Lung (tissue), 12 donors: ENCODE data around the gene FOXP4. TPM values are rescaled to one million over a fixed set of nuclear protein-coding genes. Genes with fewer than 3 reads are reported as not detected.
A peak's percentile ranks its signal among the peaks of the same experiment; 100 is the strongest.

Source experiments
- ATAC-seq: fragments of 200-7000 bp; cut with Tn5 transposase; one replicate; pipeline ENCODE4 v1.9.1; 2020; ENCODE audit warnings: moderate number of reproducible peaks; ENCODE audit not compliant: insufficient read depth, low FRiP score
- DNase-seq, 3 donors: peaks; one replicate each; pipeline ENCODE4 v3.0.0-alpha.2; 2013 to 2017
- H3K27ac ChIP-seq, 2 donors: one replicate each; pipeline ENCODE4 v1.5.1; 2013; ENCODE audit warnings: mild to moderate bottlenecking in 2 of 2, moderate library complexity in 2 of 2, control low read depth in 1 of 2, inconsistent platforms in 1 of 2, low read depth in 1 of 2, low read length in 1 of 2
- H3K27me3 ChIP-seq, 3 donors: one replicate each; pipeline ENCODE4 v1.5.1; 2013; ENCODE audit warnings: low read length in 2 of 3; ENCODE audit not compliant: control insufficient read depth in 3 of 3, insufficient read depth in 3 of 3
- H3K36me3 ChIP-seq, 4 donors: one replicate each; pipeline ENCODE4 v1.5.1; 2013; ENCODE audit warnings: low read length in 4 of 4, mild to moderate bottlenecking in 1 of 4, moderate library complexity in 1 of 4; ENCODE audit not compliant: control insufficient read depth in 4 of 4, insufficient read depth in 4 of 4
- H3K4me1 ChIP-seq, 5 donors: one replicate each; pipeline ENCODE4 v1.5.1; 2013; ENCODE audit warnings: low read length in 5 of 5, mild to moderate bottlenecking in 2 of 5, moderate library complexity in 1 of 5; ENCODE audit not compliant: control insufficient read depth in 5 of 5, insufficient read depth in 5 of 5
- H3K4me3 ChIP-seq: one replicate; pipeline ENCODE4 v1.5.1; 2013; ENCODE audit warnings: mild to moderate bottlenecking, control low read depth, moderate library complexity
- H3K9ac ChIP-seq, 2 donors: one replicate each; pipeline ENCODE4 v1.5.1; 2013; ENCODE audit warnings: low read length in 2 of 2, control low read depth in 1 of 2; ENCODE audit not compliant: insufficient read depth in 1 of 2
- H3K9me3 ChIP-seq, 4 donors: one replicate each; pipeline ENCODE4 v1.5.1; 2013; ENCODE audit warnings: low read length in 3 of 4, mild to moderate bottlenecking in 1 of 4, moderate library complexity in 1 of 4; ENCODE audit not compliant: control insufficient read depth in 4 of 4, insufficient read depth in 3 of 4
- WGBS, 2 donors: extraction: QIAGEN DNeasy Blood & Tissue Kit; methylation state at CpG; one replicate each; pipeline ENCODE4 v1.1.7; 2013; 5-methylcytosine and 5-hydroxymethylcytosine counted together
- polyA plus RNA-seq, 2 donors: library from polyadenylated mRNA; stranded (reverse); fragments of 200-250 nt; gene quantifications; one replicate each; pipeline ENCODE4 v1.2.1, GENCODE V29; 2013
- total RNA-seq, 2 donors: library from RNA; depleted of rRNA in 1 of 2; stranded (reverse); fragments of >200 nt in 1 of 2; gene quantifications; one replicate each; pipeline ENCODE4 v1.2.1, GENCODE V29; 2014 to 2021
- TF ChIP-seq, protein P1 (sequence below): IDR thresholded peaks from 2 replicates; pipeline ENCODE4 v1.5.1; 2012; ENCODE audit warnings: mild to moderate bottlenecking; ENCODE audit errors: control extremely low read depth, extremely low read depth
- donor health status: control.
- donor health status: control.
- donor health status: Bipolar disorder and iron deficiency.
- donor health status: healthy.
- donor health status: DM: yes; HTN: yes; CAD: no.

Gene FOXP4
- total and polyA plus RNA-seq, 4 donors = 12.8 to 35.0 (median 22.2) TPM

DNA sequence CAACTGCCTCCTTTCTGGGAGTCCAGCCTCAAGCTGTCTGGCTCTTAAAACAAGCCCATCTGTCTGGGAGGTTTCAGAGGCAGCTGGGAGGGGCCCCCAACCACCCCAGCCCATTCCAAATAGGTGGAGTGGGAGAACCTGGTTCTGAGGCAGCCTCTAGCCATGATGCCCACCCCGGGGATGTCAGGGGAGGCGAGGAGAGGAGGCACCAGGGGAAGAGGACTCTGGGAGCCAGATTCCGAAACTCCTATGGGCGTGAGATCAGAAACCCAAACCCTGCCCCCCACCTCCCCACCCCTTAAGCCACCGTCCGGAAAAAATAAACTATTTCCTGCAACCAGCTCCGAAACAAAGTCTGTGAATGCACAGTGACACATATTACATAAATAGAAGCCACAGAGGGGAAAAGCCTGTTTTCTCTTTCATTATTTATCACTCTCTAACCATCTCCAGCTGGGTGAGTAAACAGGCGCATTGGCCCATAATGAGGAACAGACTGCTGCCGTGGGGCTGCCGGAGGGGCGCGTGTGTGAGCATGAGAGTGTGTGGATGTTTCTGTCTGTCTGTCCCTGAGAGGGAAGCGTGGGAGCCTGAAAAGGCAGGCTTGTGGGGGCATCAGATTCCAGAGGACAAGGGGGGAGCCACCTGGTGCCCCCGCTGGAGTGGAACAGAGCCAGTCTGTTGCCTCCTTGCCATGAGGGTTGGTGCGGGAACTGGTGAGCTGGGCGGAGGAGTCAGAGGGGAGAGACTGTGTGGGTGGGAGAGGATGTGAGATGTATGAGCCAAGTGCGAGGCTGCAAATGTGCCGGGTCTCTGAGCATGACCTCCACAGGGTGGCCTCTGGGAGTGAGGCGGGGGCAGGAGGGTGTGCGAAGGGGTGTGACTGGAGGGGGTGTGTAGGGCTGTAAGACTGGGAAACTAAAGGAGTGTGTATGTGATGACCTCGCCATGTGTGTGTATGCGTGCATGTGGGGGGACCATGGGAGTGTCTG is 14.3 kb upstream of the FOXP4 start:
- WGBS, 2 donors = 30 to 34% methylated on average over 22 of the region's 22 CpGs
- peaks cover 0 to 18% (median 11%) of the 10 kb centered on the region in 5 donors for H3K4me1 ChIP-seq
- no peaks in the 10 kb centered on the region for H3K36me3 ChIP-seq
- H3K4me3 ChIP-seq = no peak overlapping the region
- no peak overlapping the region for H3K27ac ChIP-seq
- H3K27me3 ChIP-seq = no peaks in the 10 kb centered on the region
- ATAC-seq (no peak), DNase-seq (peak in 2 of 3 donors; percentile 39 to 52)
- TF ChIP-seq, protein P1, sequence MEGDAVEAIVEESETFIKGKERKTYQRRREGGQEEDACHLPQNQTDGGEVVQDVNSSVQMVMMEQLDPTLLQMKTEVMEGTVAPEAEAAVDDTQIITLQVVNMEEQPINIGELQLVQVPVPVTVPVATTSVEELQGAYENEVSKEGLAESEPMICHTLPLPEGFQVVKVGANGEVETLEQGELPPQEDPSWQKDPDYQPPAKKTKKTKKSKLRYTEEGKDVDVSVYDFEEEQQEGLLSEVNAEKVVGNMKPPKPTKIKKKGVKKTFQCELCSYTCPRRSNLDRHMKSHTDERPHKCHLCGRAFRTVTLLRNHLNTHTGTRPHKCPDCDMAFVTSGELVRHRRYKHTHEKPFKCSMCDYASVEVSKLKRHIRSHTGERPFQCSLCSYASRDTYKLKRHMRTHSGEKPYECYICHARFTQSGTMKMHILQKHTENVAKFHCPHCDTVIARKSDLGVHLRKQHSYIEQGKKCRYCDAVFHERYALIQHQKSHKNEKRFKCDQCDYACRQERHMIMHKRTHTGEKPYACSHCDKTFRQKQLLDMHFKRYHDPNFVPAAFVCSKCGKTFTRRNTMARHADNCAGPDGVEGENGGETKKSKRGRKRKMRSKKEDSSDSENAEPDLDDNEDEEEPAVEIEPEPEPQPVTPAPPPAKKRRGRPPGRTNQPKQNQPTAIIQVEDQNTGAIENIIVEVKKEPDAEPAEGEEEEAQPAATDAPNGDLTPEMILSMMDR = no peak
- no peak overlapping the region for H3K9ac ChIP-seq
- peaks cover 0 to 1% (median 0%) of the 10 kb centered on the region in 4 donors for H3K9me3 ChIP-seq

DNA sequence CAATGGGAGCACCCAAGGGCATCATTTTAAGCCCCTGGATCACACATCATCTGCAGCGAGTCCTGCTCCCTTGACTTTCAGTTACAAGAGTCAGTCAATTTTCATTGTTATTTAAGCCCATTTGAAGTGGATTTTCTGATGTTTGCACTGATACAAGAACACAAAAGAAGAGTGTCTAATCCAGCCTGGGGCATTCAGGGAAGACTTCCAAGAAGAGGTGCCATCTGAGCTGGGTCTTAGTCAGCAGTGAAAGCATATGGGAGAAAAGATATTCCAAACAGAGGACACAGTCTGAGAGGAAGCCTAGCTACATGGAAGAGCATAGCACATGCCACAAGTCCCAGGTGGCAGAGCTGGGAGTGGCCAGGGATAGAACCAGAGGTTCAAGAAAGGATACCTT is 10.4 kb upstream of the FOXP4 start:
- ATAC-seq (no peak), DNase-seq (no peak)
- no peaks in the 10 kb centered on the region for H3K27me3 ChIP-seq
- no peak overlapping the region for H3K4me3 ChIP-seq
- H3K9me3 ChIP-seq = peaks cover 0 to 1% (median 0%) of the 10 kb centered on the region in 4 donors
- no peaks in the 10 kb centered on the region for H3K36me3 ChIP-seq
- TF ChIP-seq, protein P1 = no peak
- no peak overlapping the region for H3K27ac ChIP-seq
- H3K9ac ChIP-seq = no peak overlapping the region
- 95 to 100% methylated on average over 1 of the region's 1 CpG for WGBS, 2 donors
- H3K4me1 ChIP-seq = peaks cover 0 to 19% (median 4%) of the 10 kb centered on the region in 5 donors

DNA sequence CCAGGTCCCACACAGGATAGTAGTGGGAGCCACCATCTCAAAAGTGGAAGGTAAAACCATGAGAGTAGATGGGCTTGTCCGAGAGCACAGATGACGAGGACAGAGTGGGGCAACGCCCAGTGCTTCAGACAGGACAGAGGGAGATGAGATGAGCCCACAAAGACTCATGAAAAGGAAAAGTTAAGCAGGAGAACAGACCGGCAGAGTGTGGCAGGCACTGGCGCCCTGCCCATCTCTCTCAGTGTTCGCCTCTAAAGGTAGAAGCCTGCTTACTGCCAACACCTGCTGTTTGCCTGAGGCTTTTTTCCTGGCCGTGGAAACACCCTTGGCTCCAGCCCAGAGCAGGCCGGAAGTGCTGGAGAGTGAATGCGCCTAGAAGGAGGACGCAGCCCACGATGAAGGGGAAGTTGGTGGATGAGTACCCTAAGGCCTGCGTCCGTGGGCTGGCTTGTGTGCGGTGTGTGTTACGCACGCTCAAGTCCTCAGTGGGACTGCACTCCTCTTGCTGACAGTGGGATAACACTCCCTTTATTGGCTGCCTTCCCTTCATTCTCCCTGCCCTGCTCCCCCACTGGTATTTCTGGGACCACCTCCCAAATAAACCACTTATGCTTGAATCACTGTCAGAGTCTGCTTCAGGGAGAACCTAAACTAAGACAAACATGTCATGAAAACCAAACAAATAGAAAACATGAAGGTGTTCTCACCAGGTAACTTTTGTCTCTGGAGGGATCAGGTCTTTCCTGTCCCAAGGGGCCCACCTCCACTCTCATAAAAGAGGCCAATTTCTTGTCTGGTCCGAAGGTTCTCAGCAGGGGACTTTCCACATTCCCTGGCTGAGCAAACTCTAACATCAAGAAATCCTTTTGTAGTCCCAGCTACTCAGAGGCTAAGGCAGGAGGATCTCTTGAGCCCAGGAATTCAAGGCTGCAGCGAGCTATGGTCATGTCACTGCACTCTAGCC is 9.1 kb upstream of the FOXP4 start:
- peaks cover 0 to 1% (median 0%) of the 10 kb centered on the region in 4 donors for H3K9me3 ChIP-seq
- TF ChIP-seq, protein P1 = no peak
- H3K9ac ChIP-seq = no peak overlapping the region
- no peaks in the 10 kb centered on the region for H3K36me3 ChIP-seq
- no peaks in the 10 kb centered on the region for H3K27me3 ChIP-seq
- DNase-seq (peak; percentile 52 to 72 (median 63)), ATAC-seq (no peak)
- peaks cover 0 to 12% (median 4%) of the 10 kb centered on the region in 5 donors for H3K4me1 ChIP-seq
- 27 to 35% methylated on average over 18 of the region's 18 CpGs for WGBS, 2 donors
- peak overlapping the region in 1 of 2 donors; percentile 45 for H3K27ac ChIP-seq
- H3K4me3 ChIP-seq = no peak overlapping the region
